Left lobe of liver (tissue), 2 donors: ENCODE results near the gene C17orf107. TPM values are rescaled to one million over a fixed set of nuclear protein-coding genes. Genes with fewer than 3 reads are reported as not detected.

Source experiments
- ATAC-seq: fragments of 200-7000 bp; cut with Tn5 transposase; one replicate; pipeline ENCODE4 v1.9.1; 2020; ENCODE audit warnings: mild to moderate bottlenecking, moderate library complexity
- DNase-seq: peaks from one replicate; pipeline ENCODE4 v3.0.0-alpha.2; 2020; ENCODE audit warnings: low spot score
- total RNA-seq: library from RNA; stranded (reverse); gene quantifications from one replicate; pipeline ENCODE4 v1.2.1, GENCODE V29; 2021
- donor health status: DM: no; HTN: no; CAD: no; lungs with moderate emphysema.
- donor health status: DM: no; HTN: yes; CAD: no.

Gene C17orf107
- total RNA-seq, 1 donor from 2014 or later: 4.1 TPM

GRCh38 chr17:4932756-4933155 lies 33.4 kb downstream of the C17orf107 start:
- DNase-seq: no peak
- ATAC-seq: no peak

- no peak for DNase-seq
- no peak for ATAC-seq
Measured at GRCh38 chr17:4933646-4934045, 34.3 kb downstream of the C17orf107 start.

- ATAC-seq: peak; percentile 67
- DNase-seq: no peak
Measured at GRCh38 chr17:4934173-4934979, 35.0 kb downstream of the C17orf107 start.

GRCh38 chr17:4935650-4936049 lies 36.3 kb downstream of the C17orf107 start:
- no peak for DNase-seq
- ATAC-seq: no peak

- ATAC-seq: no peak
- DNase-seq: no peak
Measured at GRCh38 chr17:4936436-4936835, 37.1 kb downstream of the C17orf107 start.

- DNase-seq (no peak), ATAC-seq (no peak)
Measured at GRCh38 chr17:4937553-4937952, 38.2 kb downstream of the C17orf107 start.

- DNase-seq (no peak), ATAC-seq (no peak)
Measured at GRCh38 chr17:4938069-4938491, 38.7 kb downstream of the C17orf107 start.

- ATAC-seq (no peak), DNase-seq (no peak)
Measured at GRCh38 chr17:4938688-4939545, 39.6 kb downstream of the C17orf107 start.

- ATAC-seq: no peak
- DNase-seq: no peak
Measured at GRCh38 chr17:4939546-4939795, 40.1 kb downstream of the C17orf107 start.

- peak; percentile 91 for ATAC-seq
Measured at GRCh38 chr17:4939796-4940554, 40.6 kb downstream of the C17orf107 start, which contains the start of the genes RNF167 and SLC25A11. RNF167 (plus strand) TSS chr17:4940268; CDS start chr17:4940910, 642 bp downstream. SLC25A11 (minus strand) TSS chr17:4940046; CDS start chr17:4939910, 136 bp downstream.

GRCh38 chr17:4940555-4941318 lies 41.4 kb downstream of the C17orf107 start:
- ATAC-seq (peak; percentile 75), DNase-seq (no peak)

More at GRCh38 chr17:4939796-4940554, 40.6 kb downstream of the C17orf107 start, which contains the start of the genes RNF167 and SLC25A11:
- DNase-seq: peak; percentile 97

- ATAC-seq: no peak
- no peak for DNase-seq
Measured at GRCh38 chr17:4941319-4941610, 41.9 kb downstream of the C17orf107 start.

- DNase-seq: no peak
- ATAC-seq: no peak
Measured at GRCh38 chr17:4942760-4943508, 43.6 kb downstream of the C17orf107 start.

- DNase-seq (no peak), ATAC-seq (no peak)
Measured at GRCh38 chr17:4944163-4944553, 44.8 kb downstream of the C17orf107 start.

- no peak for ATAC-seq
- no peak for DNase-seq
Measured at GRCh38 chr17:4944554-4945175, 45.3 kb downstream of the C17orf107 start.

- peak; percentile 4 for ATAC-seq
- peak; percentile 75 for DNase-seq
Measured at GRCh38 chr17:4945176-4945943, 46.0 kb downstream of the C17orf107 start.

GRCh38 chr17:4945944-4946280 lies 46.6 kb downstream of the C17orf107 start:
- DNase-seq (no peak), ATAC-seq (no peak)

- DNase-seq: no peak
- ATAC-seq: no peak
Measured at GRCh38 chr17:4946312-4946976, 47.1 kb downstream of the C17orf107 start.
